Smooth muscle cell of the coronary artery (primary cell): ENCODE measurements around the gene NPIPB6. TPM values are rescaled to one million over a fixed set of nuclear protein-coding genes. Genes with fewer than 3 reads are reported as not detected.

ENCODE experiments used
- total RNA-seq: library from RNA; depleted of rRNA; stranded (reverse); fragments of >200 nt; gene quantifications from 2 replicates; pipeline ENCODE4 v1.2.3, GENCODE V29; 2014; ENCODE audit warnings: low replicate concordance

Gene NPIPB6
- total RNA-seq, result 0.30 TPM in 1 of 2 replicates, not detected in the other

DNA sequence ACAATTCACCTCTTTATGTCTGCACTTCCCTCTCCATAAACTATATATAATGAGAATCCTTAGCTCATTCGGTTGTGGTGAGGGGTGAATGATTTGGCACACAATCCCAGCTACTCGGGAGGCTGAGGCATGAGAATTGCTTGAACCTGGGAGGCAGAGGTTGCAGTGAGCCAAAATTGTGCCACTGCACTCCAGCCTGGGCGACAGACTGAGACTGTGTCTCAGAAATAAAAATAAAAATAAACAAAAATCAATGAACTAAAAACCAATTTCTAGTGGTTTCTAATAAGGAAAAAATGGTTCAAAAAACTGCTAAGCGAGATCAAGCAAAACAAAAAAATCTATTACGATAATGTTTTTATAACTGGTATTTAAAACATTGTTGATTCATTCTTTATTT is at the start of gene NPIPB6:
Gene NPIPB6, minus strand, starts transcription at position 101 of the 400 bp plus-strand sequence. CDS start 686 bp downstream, outside the sequence.

DNA sequence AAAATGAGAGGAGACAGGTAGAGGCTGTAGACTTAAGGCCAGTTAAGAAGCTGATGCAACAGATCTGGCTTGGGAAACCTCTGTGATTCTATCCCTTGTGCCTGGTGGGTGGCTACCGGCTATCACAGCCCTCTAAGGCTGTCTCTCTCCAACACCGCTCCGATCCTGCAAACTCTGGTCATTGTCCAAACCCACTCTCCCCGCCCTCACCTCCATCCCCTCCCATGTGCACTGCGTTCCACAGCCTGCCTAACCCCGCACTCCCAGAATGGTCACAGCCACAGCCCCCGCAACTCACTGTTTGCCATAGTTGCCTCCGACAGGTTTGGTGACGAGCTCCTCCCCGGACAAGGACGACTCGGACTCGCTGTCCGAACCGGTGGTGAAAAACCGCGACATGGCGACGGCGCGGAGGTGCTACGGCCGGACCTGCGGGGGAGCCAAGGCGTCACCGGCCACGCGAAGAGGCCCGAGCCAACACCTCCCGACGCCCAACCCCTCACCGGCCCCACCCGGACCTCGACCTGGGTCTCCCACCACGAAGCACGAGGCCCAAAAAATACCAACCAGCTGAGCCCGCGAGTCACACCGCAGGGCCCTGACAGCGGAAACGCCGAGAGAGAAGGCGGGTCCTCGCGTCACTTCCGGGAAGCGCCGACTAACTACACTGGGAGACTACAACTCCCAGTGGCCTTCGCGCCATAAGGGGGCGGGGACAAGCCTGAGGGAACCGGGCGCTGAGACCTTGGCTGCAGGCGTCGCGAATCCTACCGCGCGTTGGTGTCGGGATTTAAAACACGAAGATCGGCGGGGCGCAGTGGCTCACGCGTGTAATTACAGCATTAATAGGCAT is 40.1 kb upstream of the NPIPB6 start, which contains the start of gene EIF3CL:
Gene EIF3CL, minus strand, starts transcription at position 622 of the 853 bp plus-strand sequence. Its CDS starts 223 bp downstream, at position 399.

Other genes with a start within 250 kb of the NPIPB6 start
- 68.5 and 108 TPM in 2 replicates for gene XPO6, start 151.5 kb downstream of the NPIPB6 start, total RNA-seq
- gene SBK1, start 71.0 kb downstream of the NPIPB6 start, total RNA-seq, result under 0.01 TPM in 1 of 2 replicates, not detected in the other
- 64.8 and 144 TPM in 2 replicates for gene EIF3CL, start 40.3 kb upstream of the NPIPB6 start, total RNA-seq
- not detected in 2 replicates for gene NPIPB7, start 108.8 kb upstream of the NPIPB6 start, total RNA-seq
- gene CLN3, start 128.6 kb upstream of the NPIPB6 start, total RNA-seq, result 8.0 and 10.1 TPM in 2 replicates
- gene APOBR, start 131.1 kb upstream of the NPIPB6 start, total RNA-seq, result not detected in 2 replicates
- not detected in 2 replicates for gene IL27, start 143.3 kb upstream of the NPIPB6 start, total RNA-seq
- 43.7 and 74.9 TPM in 2 replicates for gene NUPR1, start 175.5 kb upstream of the NPIPB6 start, total RNA-seq
- 7.7 and 7.8 TPM in 2 replicates for gene SGF29, start 190.4 kb upstream of the NPIPB6 start, total RNA-seq
- 0.23 TPM in 1 of 2 replicates, not detected in the other for gene SULT1A2, start 233.5 kb upstream of the NPIPB6 start, total RNA-seq
- gene SULT1A1, start 246.5 kb upstream of the NPIPB6 start, total RNA-seq, result 5.0 and 12.9 TPM in 2 replicates